ENCODE data around the gene C10orf120. TPM values are rescaled to one million over a fixed set of nuclear protein-coding genes. Genes with fewer than 3 reads are reported as not detected.

C10orf120 gene
- total RNA-seq, 4 donors from 2014 or later: not detected

- H3K27ac ChIP-seq: no peak overlapping the region
- TF ChIP-seq EP300 (IDR thresholded peaks at IDR 0.05) (no peak), POLR2AphosphoS5 (IDR thresholded peaks at IDR 0.05) (no peak), CTCF (IDR thresholded peaks at IDR 0.05) (no peak), POLR2A (IDR thresholded peaks at IDR 0.05) (no peak)
- peaks cover 15% of the 10 kb centered on the region for H3K27me3 ChIP-seq
- 75% methylated on average over 4 of the region's 4 CpGs for WGBS
- no peak overlapping the region for H3K4me3 ChIP-seq
- H3K36me3 ChIP-seq: no peaks in the 10 kb centered on the region
- H3K4me1 ChIP-seq: peaks cover 10% of the 10 kb centered on the region
- no peaks in the 10 kb centered on the region for H3K9me3 ChIP-seq
- DNase-seq (ENCODE audit: low spot score in 2 of 2): no peak
Measured at GRCh38 chr10:122706947-122707346, 7.3 kb upstream of the C10orf120 start.

GRCh38 chr10:122706467-122706866, 6.8 kb upstream of the C10orf120 start:
- no peak for DNase-seq (ENCODE audit: low spot score in 2 of 2)
- no peak overlapping the region for H3K27ac ChIP-seq
- H3K4me1 ChIP-seq: peaks cover 7% of the 10 kb centered on the region
- WGBS: 90% methylated on average over 2 of the region's 2 CpGs
- H3K36me3 ChIP-seq: no peaks in the 10 kb centered on the region
- TF ChIP-seq POLR2AphosphoS5 (IDR thresholded peaks at IDR 0.05) (no peak), POLR2A (IDR thresholded peaks at IDR 0.05) (no peak), EP300 (IDR thresholded peaks at IDR 0.05) (no peak)
- no peak overlapping the region for H3K4me3 ChIP-seq
- H3K27me3 ChIP-seq: peaks cover 11% of the 10 kb centered on the region
- no peaks in the 10 kb centered on the region for H3K9me3 ChIP-seq

- Histone ChIP-seq H3K36me3 (no peaks in the 10 kb centered on the region), H3K4me1 (no peaks in the 10 kb centered on the region), H3K9me3 (no peaks in the 10 kb centered on the region), H3K4me3 (no peak overlapping the region), H3K27ac (no peak overlapping the region), H3K27me3 (peaks cover 3% of the 10 kb centered on the region)
- no peak for DNase-seq (ENCODE audit: low spot score in 2 of 2)
- 47% methylated on average over 9 of the region's 9 CpGs for WGBS
- TF ChIP-seq POLR2AphosphoS5 (IDR thresholded peaks at IDR 0.05) (no peak), CTCF (IDR thresholded peaks at IDR 0.05) (peak; percentile 43 to 75), EP300 (IDR thresholded peaks at IDR 0.05) (no peak), POLR2A (IDR thresholded peaks at IDR 0.05) (no peak)
Measured at GRCh38 chr10:122703483-122704448, 4.1 kb upstream of the C10orf120 start.

GRCh38 chr10:122702275-122702674, 2.6 kb upstream of the C10orf120 start:
- Histone ChIP-seq H3K27me3 (no peaks in the 10 kb centered on the region), H3K4me1 (no peaks in the 10 kb centered on the region), H3K4me3 (no peak overlapping the region), H3K27ac (no peak overlapping the region), H3K36me3 (no peaks in the 10 kb centered on the region), H3K9me3 (no peaks in the 10 kb centered on the region)
- no peak for DNase-seq (ENCODE audit: low spot score in 2 of 2)
- TF ChIP-seq CTCF (IDR thresholded peaks at IDR 0.05) (no peak), POLR2A (IDR thresholded peaks at IDR 0.05) (no peak), POLR2AphosphoS5 (IDR thresholded peaks at IDR 0.05) (no peak), EP300 (IDR thresholded peaks at IDR 0.05) (no peak)
- WGBS: 82% methylated on average over 2 of the region's 2 CpGs

GRCh38 chr10:122701652-122702051, 2.0 kb upstream of the C10orf120 start:
- Histone ChIP-seq H3K27ac (no peak overlapping the region), H3K36me3 (no peaks in the 10 kb centered on the region), H3K9me3 (no peaks in the 10 kb centered on the region), H3K4me1 (no peaks in the 10 kb centered on the region), H3K4me3 (no peak overlapping the region), H3K27me3 (no peaks in the 10 kb centered on the region)
- no peak for DNase-seq (ENCODE audit: low spot score in 2 of 2)
- 46% methylated on average over 2 of the region's 2 CpGs for WGBS
- TF ChIP-seq POLR2A (IDR thresholded peaks at IDR 0.05): no peak
- no peak for TF ChIP-seq POLR2AphosphoS5 (IDR thresholded peaks at IDR 0.05)
- no peak for TF ChIP-seq EP300 (IDR thresholded peaks at IDR 0.05)
- no peak for TF ChIP-seq CTCF (IDR thresholded peaks at IDR 0.05)

Data from suprapubic skin (tissue), 4 donors.